IMR-90 (cell line): ENCODE results near the gene HS6ST3. TPM values are rescaled to one million over a fixed set of nuclear protein-coding genes. Genes with fewer than 3 reads are reported as not detected.

ENCODE experiments used
- ATAC-seq: fragments of 200-7000 bp; cut with Tn5 transposase; 2 replicates; pipeline ENCODE4 v1.9.1; 2020; ENCODE audit warnings: low read depth, mild to moderate bottlenecking, moderate library complexity
- BruUV-seq: library from RNA; stranded (reverse); fragments of 400-500 nt; replicated peaks from 2 replicates; lab custom pipeline; 2021; lab: Mats Ljungman, UMichigan
- CTCF ChIA-PET: fragments of 300-600 bp; formaldehyde crosslinking; extraction: SDS; loops from one replicate; lab custom pipeline; 2021; ENCODE audit warnings: antibody characterized with exemption; lab: Yijun Ruan, JAX
- POLR2A ChIA-PET: fragments of 300-600 bp; sonication (Branson Sonifier 250); formaldehyde crosslinking; loops from one replicate; lab custom pipeline; 2022; ENCODE audit warnings: antibody characterized with exemption; ENCODE audit not compliant: unreplicated experiment; lab: Charles Lee
- DNase-seq: peaks from one replicate; pipeline ENCODE4 v3.0.0; 2013
- H2AFZ ChIP-seq: replicated peaks from 2 replicates; pipeline ENCODE3; 2013; ENCODE audit warnings: low read length, mild to moderate bottlenecking; ENCODE audit not compliant: poor library complexity
- H2AK5ac ChIP-seq: 2 replicates; pipeline ENCODE4 v1.6.1; 2013; ENCODE audit warnings: low read depth, low read length, inconsistent platforms
- H2AK9ac ChIP-seq: replicated peaks from 2 replicates; pipeline ENCODE3; 2013; ENCODE audit warnings: mild to moderate bottlenecking, low read depth, low read length, moderate library complexity; ENCODE audit not compliant: poor library complexity
- H2BK120ac ChIP-seq: 2 replicates; pipeline ENCODE4 v1.6.1; 2013; ENCODE audit warnings: low read depth, low read length, inconsistent platforms
- H2BK15ac ChIP-seq: 3 replicates; pipeline ENCODE4 v1.6.1; 2013; ENCODE audit warnings: low read depth, low read length, inconsistent platforms
- H2BK20ac ChIP-seq: 2 replicates; pipeline ENCODE4 v1.6.1; 2013; ENCODE audit warnings: low read depth, mild to moderate bottlenecking, inconsistent platforms, low read length, moderate library complexity
- H2BK5ac ChIP-seq: 2 replicates; pipeline ENCODE4 v1.6.1; 2013; ENCODE audit warnings: mild to moderate bottlenecking, low read depth, low read length, inconsistent platforms; ENCODE audit not compliant: poor library complexity, severe bottlenecking
- H3K14ac ChIP-seq: replicated peaks from 2 replicates; pipeline ENCODE4 v1.6.1; 2013; ENCODE audit warnings: low read depth, low read length, inconsistent platforms
- H3K18ac ChIP-seq: 2 replicates; pipeline ENCODE4 v1.6.1; 2013; ENCODE audit warnings: low read depth, low read length, control low read depth
- H3K23ac ChIP-seq: 2 replicates; pipeline ENCODE4 v1.6.1; 2013; ENCODE audit warnings: low read depth, low read length, inconsistent platforms
- H3K27ac ChIP-seq: 2 replicates; pipeline ENCODE4 v1.5.1; 2013; ENCODE audit warnings: mild to moderate bottlenecking, control low read depth, low read length; ENCODE audit not compliant: insufficient read depth
- H3K27me3 ChIP-seq: 2 replicates; pipeline ENCODE4 v1.6.1; 2013; ENCODE audit warnings: low read length; ENCODE audit not compliant: control insufficient read depth, insufficient read depth
- H3K36me3 ChIP-seq: 2 replicates; pipeline ENCODE4 v1.6.1; 2013; ENCODE audit warnings: low read length, mixed read lengths; ENCODE audit not compliant: control insufficient read depth, insufficient read depth
- H3K4ac ChIP-seq: 2 replicates; pipeline ENCODE4 v1.6.1; 2013; ENCODE audit warnings: low read depth, low read length, inconsistent platforms
- H3K4me1 ChIP-seq: 2 replicates; pipeline ENCODE4 v1.6.1; 2013; ENCODE audit warnings: low read length, mixed read lengths; ENCODE audit not compliant: control insufficient read depth, insufficient read depth
- H3K4me2 ChIP-seq: 2 replicates; pipeline ENCODE4 v1.6.1; 2013; ENCODE audit warnings: low read depth, mild to moderate bottlenecking, control low read depth, low read length, moderate library complexity
- H3K4me3 ChIP-seq: 2 replicates; pipeline ENCODE4 v1.5.1; 2013; ENCODE audit warnings: low read depth, mild to moderate bottlenecking, control low read depth, low read length, moderate library complexity; ENCODE audit not compliant: insufficient read depth
- H3K56ac ChIP-seq: 2 replicates; pipeline ENCODE4 v1.6.1; 2013; ENCODE audit warnings: low read length, inconsistent platforms; ENCODE audit not compliant: insufficient read depth; ENCODE audit errors: extremely low read depth
- H3K79me1 ChIP-seq, 2 experiments: 2 replicates each; pipeline ENCODE4 v1.6.1; 2013; ENCODE audit warnings: low read length in 2 of 2, inconsistent platforms in 1 of 2, low read depth in 1 of 2
- H3K9ac ChIP-seq: 2 replicates; pipeline ENCODE4 v1.6.1; 2013; ENCODE audit warnings: low read depth, low read length, control low read depth
- H3K9me1 ChIP-seq: 2 replicates; pipeline ENCODE4 v1.6.1; 2013; ENCODE audit warnings: low read length, inconsistent platforms; ENCODE audit not compliant: insufficient read depth
- H3K9me3 ChIP-seq: 2 replicates; pipeline ENCODE4 v1.6.1; 2013; ENCODE audit warnings: low read length; ENCODE audit not compliant: control insufficient read depth, insufficient read depth
- H4K20me1 ChIP-seq: 2 replicates; pipeline ENCODE4 v1.6.1; 2013; ENCODE audit warnings: low read length, inconsistent platforms; ENCODE audit not compliant: insufficient read depth
- H4K5ac ChIP-seq: 2 replicates; pipeline ENCODE4 v1.6.1; 2013; ENCODE audit warnings: mild to moderate bottlenecking, low read depth, low read length, control low read depth
- H4K8ac ChIP-seq, 2 experiments: 2 replicates each; pipeline ENCODE4 v1.6.1; 2013; ENCODE audit warnings: low read depth in 2 of 2, low read length in 2 of 2, control low read depth in 1 of 2, inconsistent platforms in 1 of 2
- H4K91ac ChIP-seq: 2 replicates; pipeline ENCODE4 v1.6.1; 2013; ENCODE audit warnings: low read depth, low read length, inconsistent platforms; ENCODE audit not compliant: insufficient read depth
- CTCF ChIP-seq: conservative IDR thresholded peaks from 2 replicates; pipeline ENCODE4 v1.5.1; 2012; ENCODE audit warnings: mild to moderate bottlenecking, low read depth, low read length, improper control_type of control experiment
- MXI1 ChIP-seq: IDR thresholded peaks from 2 replicates; pipeline ENCODE4 v1.6.1; 2012; ENCODE audit warnings: low read depth, mild to moderate bottlenecking, low read length, moderate library complexity, borderline replicate concordance
- NFE2L2 ChIP-seq: fragments of 150-350 bp; IDR thresholded peaks from 2 replicates; pipeline ENCODE4 v1.6.1; 2016; ENCODE audit warnings: low read depth, mild to moderate bottlenecking, low read length
- USF2 ChIP-seq: fragments of 150-350 bp; IDR thresholded peaks from 2 replicates; pipeline ENCODE4 v1.6.1; 2017; ENCODE audit warnings: mild to moderate bottlenecking, antibody characterized with exemption, low read length, low read depth
- WGBS, 2 experiments: methylation state at CpG; one replicate each; pipeline versions ENCODE4 v1.1.5 to v1.1.7; 2013; ENCODE audit warnings: missing lambda C conversion rate in 2 of 2; ENCODE audit not compliant: insufficient read length in 1 of 2; ENCODE audit errors: extremely low coverage in 2 of 2; 5-methylcytosine and 5-hydroxymethylcytosine counted together
- dilution Hi-C: fragments of 300-500 bp; cut with HindIII; formaldehyde crosslinking; loops from one replicate; pipeline ENCODE4 v1.14.3; 2018; ENCODE audit warnings: low sequenced_read_pairs; ENCODE audit not compliant: unreplicated experiment
- in situ Hi-C: fragments of 300-500 bp; cut with MboI; formaldehyde crosslinking; loops from 3 replicates; pipeline ENCODE4 v1.14.3; 2019; ENCODE audit warnings: low sequenced_read_pairs, inconsistent platforms, mixed read lengths
- intact Hi-C: fragments of 100-400 bp; cut with micrococcal nuclease; formaldehyde crosslinking; loops from 2 replicates; pipeline ENCODE4 v1.10.0; 2022
- polyA plus RNA-seq, 3 experiments: library from polyadenylated mRNA; depleted of rRNA; stranded (reverse); fragments of >200 nt; gene quantifications; 2 replicates each; pipeline ENCODE4 v1.2.3, GENCODE V29; 2012; ENCODE audit warnings: low replicate concordance in 1 of 3
- total RNA-seq: library from RNA; depleted of rRNA; stranded (reverse); fragments of >200 nt; gene quantifications from 2 replicates; pipeline ENCODE4 v1.2.3, GENCODE V29; 2012

HS6ST3 gene
- total and polyA plus RNA-seq, 2 of the 4 experiments (the other 2 are of a cell fraction), result not detected

- in situ Hi-C loops (no loop called here), intact Hi-C loops (no loop called here), dilution Hi-C loops (no loop called here)
- Histone ChIP-seq H3K14ac (no peak overlapping the region), H4K20me1 (no peaks in the 10 kb centered on the region), H3K27me3 (no peaks in the 10 kb centered on the region), H2BK15ac (no peak overlapping the region), H2AK9ac (no peak overlapping the region), H2AFZ (no peak overlapping the region), H3K9me1 (no peaks in the 10 kb centered on the region), H3K23ac (no peak overlapping the region), H3K56ac (no peak overlapping the region), H3K4ac (no peak overlapping the region), H4K5ac (no peak overlapping the region), H4K91ac (no peak overlapping the region), H2AK5ac (no peak overlapping the region), H3K4me2 (no peak overlapping the region), H2BK5ac (no peak overlapping the region), H4K8ac (no peak overlapping the region), H3K79me1 (no peaks in the 10 kb centered on the region), H3K36me3 (no peaks in the 10 kb centered on the region), H2BK20ac (no peak overlapping the region), H3K18ac (no peak overlapping the region), H3K4me1 (no peaks in the 10 kb centered on the region), H2BK120ac (no peak overlapping the region), H3K9ac (no peak overlapping the region), H3K4me3 (no peak overlapping the region), H3K27ac (no peak overlapping the region), H3K9me3 (peaks cover 6% of the 10 kb centered on the region; the same call in 1 of the 2 replicates)
- TF ChIP-seq CTCF (no peak), NFE2L2 (no peak), USF2 (no peak), MXI1 (no peak)
- ATAC-seq, result no peak
- no peak for DNase-seq
- ChIA-PET POLR2A (no interaction called here), CTCF (no interaction called here)
- no CpG with 5 or more reads among the region's 2 CpGs for WGBS, 2 experiments
- BruUV-seq, result no TSS peak
Observed at GRCh38 chr13:96397807-96398206, 307.9 kb downstream of the HS6ST3 start.
